BLaER1 (cell line): Measurements from ENCODE around the gene DGLUCY.
A peak's percentile ranks its signal among the peaks of the same experiment; 100 is the strongest.
"Not testable (repeated sequence)": the region's sequence is repeated elsewhere in the genome, so short reads cannot be mapped to it uniquely, and the experiment has no call there.

Experiments used
- H3K27ac ChIP-seq: shearing (Covaris generic); formaldehyde crosslinking; 2 replicates; pipeline ENCODE4 v1.8.1; 2022
- H3K27me3 ChIP-seq: shearing (Covaris generic); formaldehyde crosslinking; 2 replicates; pipeline ENCODE4 v1.8.1; 2022
- H3K36me3 ChIP-seq: shearing (Covaris generic); formaldehyde crosslinking; 2 replicates; pipeline ENCODE4 v1.8.1; 2022
- H3K4me1 ChIP-seq: shearing (Covaris generic); formaldehyde crosslinking; 2 replicates; pipeline ENCODE4 v1.8.1; 2022
- H3K4me2 ChIP-seq: shearing (Covaris generic); formaldehyde crosslinking; 2 replicates; pipeline ENCODE4 v1.8.1; 2022
- H3K4me3 ChIP-seq: shearing (Covaris generic); formaldehyde crosslinking; 2 replicates; pipeline ENCODE4 v1.8.1; 2022
- H3K9ac ChIP-seq: shearing (Covaris generic); formaldehyde crosslinking; 2 replicates; pipeline ENCODE4 v1.8.1; 2022
- H3K9me3 ChIP-seq: shearing (Covaris generic); formaldehyde crosslinking; 2 replicates; pipeline ENCODE4 v1.8.1; 2022
- H4K20me1 ChIP-seq: shearing (Covaris generic); formaldehyde crosslinking; 2 replicates; pipeline ENCODE4 v1.8.1; 2022
- Cebpa-rat ChIP-seq: shearing (Covaris generic); IDR thresholded peaks from 2 replicates; pipeline ENCODE4 v1.8.1; 2022

The DGLUCY gene

DNA sequence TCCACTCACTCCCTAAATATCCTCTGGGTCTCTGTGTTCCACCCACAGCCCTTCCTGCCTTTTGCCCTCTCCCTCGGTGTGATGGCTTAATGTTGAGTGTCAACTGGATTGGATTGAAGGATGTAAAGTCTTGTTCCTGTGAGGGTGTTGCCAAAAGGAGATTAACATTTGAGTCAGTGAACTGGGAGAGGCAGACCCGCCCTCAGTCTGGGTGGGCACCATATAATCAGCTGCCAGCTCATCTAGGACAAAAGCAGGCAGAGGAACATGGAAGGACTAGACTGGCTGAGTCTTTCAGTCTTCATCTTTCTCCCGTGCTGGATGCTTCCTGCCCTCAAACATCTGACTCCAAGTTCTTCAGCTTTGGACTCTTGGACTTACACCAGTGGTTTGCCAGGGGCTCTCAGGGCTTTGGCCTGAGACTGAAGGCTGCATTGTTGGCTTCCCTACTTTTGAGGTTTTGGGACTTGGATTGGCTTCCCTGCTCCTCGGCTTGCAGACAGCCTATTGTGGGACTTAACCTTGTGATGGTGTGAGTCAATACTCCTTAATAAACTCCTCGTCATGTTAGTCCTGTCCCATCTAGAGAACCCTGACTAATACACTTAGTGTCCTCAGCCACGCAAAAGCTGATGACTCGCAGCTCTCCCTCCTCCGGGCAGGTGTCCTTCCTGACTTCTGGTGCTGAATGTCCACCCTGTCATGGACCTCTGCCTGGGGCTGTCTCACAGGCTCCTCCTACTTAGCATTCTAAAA is 5.9 kb downstream of the DGLUCY start:
- Histone ChIP-seq H3K9me3 (peaks cover 7% of the 10 kb centered on the region), H3K4me2 (peak overlapping the region; percentile 29), H3K9ac (no peak overlapping the region), H3K4me3 (no peak overlapping the region), H4K20me1 (peaks cover 26% of the 10 kb centered on the region), H3K27ac (no peak overlapping the region), H3K36me3 (peaks cover 70% of the 10 kb centered on the region), H3K27me3 (no peaks in the 10 kb centered on the region), H3K4me1 (peaks cover 47% of the 10 kb centered on the region)
- TF ChIP-seq Cebpa-rat, result no peak

DNA sequence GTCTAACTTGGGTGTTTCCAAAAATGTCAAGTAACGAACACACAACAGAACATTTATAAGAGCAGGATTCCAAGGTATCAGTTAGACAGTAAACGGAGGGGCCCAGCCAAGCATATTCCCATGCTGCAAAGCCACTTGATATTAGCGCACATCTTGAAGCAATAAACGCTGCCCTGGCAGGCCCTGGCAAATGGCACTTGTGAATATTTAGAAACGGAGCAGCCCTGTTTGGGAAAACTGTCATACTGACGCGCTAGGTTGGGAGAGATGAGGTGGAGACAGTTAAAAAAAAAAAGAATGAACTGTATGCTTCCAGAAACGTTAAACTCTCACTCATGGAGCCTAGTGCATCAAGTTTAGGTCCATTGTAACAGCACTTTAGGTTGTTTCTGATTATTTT is 9.3 kb downstream of the DGLUCY start:
- no peaks in the 10 kb centered on the region for H3K27me3 ChIP-seq
- no peak for TF ChIP-seq Cebpa-rat
- H3K36me3 ChIP-seq, result peaks cover 86% of the 10 kb centered on the region
- peak overlapping the region; percentile 6; the same call in 1 of the 2 replicates for H3K4me2 ChIP-seq
- H3K27ac ChIP-seq, result no peak overlapping the region
- H3K9me3 ChIP-seq, result peaks cover 6% of the 10 kb centered on the region; the same call in 1 of the 2 replicates
- no peak overlapping the region for H3K9ac ChIP-seq
- H3K4me1 ChIP-seq, result peaks cover 26% of the 10 kb centered on the region
- H4K20me1 ChIP-seq, result peaks cover 46% of the 10 kb centered on the region
- H3K4me3 ChIP-seq, result no peak overlapping the region

DNA sequence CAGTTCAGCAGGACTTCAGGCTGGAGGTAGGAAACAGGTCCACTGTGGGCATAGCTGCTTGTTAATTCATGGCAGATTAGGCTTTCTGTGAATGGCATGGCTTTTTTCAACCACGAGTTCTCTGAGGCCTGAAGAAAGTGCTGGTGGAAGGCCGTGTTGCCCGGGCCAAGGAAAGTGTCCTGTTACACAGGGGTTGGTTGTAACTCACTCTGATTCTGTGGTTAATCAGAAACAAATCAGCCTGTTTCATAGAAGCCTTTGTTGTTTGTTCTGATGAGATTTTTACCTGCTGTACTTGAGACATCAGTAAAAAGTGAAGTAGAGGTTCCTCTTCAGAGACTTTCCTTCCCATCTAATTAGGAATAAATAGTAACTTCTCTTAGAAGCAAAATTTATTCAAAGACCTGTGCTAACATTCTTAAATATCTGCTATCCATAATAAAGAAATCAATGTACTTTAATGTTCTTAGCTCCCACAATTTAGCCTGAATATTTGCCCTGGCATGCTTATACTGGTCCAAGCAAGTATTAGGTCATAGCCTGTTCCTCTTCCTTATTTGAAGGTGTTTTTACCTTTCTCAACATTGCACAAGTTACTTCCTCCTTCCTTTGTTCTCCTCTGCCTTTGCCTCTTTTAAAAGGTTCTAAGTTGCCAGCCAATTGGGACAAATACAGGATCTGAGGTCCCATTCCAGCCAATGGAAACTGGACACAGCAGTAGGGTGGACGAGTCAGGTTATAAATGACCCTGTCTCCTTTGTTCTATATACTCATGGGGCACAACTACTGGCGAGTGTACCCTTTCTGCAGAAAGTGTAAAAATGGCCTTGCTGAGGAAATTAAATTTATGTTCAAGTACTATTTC is 10.8 kb downstream of the DGLUCY start:
- H3K4me3 ChIP-seq, H3K27me3 ChIP-seq, H3K4me2 ChIP-seq, H3K9ac ChIP-seq, H3K27ac ChIP-seq, H3K9me3 ChIP-seq: not testable (repeated sequence)
- H3K36me3 ChIP-seq, result peaks cover 86% of the 10 kb centered on the region
- H4K20me1 ChIP-seq, result peaks cover 50% of the 10 kb centered on the region
- peaks cover 14% of the 10 kb centered on the region; the same call in 1 of the 2 replicates for H3K4me1 ChIP-seq

DNA sequence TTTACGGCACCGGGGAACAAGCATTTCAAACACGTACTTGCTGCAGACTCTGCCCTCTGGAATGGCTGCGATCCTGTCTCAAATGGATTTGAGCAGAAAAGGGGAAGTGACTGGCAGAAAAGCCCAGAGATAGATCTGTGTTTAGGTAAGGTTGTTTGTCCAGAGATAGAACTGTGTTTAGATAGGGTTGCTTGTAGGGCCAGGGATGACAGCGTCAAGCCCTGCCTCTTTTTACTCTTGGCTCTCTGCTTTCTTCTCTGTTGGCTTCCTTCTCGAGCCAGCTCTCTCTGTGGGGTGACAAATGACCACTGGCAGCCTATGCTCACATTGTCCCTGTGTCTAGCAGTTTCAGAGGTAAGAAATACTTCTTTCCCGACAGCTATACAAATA is 11.4 kb downstream of the DGLUCY start:
- Histone ChIP-seq H3K9me3 (peaks cover 6% of the 10 kb centered on the region; the same call in 1 of the 2 replicates), H3K27me3 (no peaks in the 10 kb centered on the region), H3K4me3 (no peak overlapping the region), H3K4me2 (no peak overlapping the region), H3K27ac (no peak overlapping the region), H3K4me1 (peaks cover 14% of the 10 kb centered on the region; the same call in 1 of the 2 replicates), H3K9ac (no peak overlapping the region), H3K36me3 (peaks cover 86% of the 10 kb centered on the region), H4K20me1 (peaks cover 50% of the 10 kb centered on the region; the same call in 1 of the 2 replicates)
- TF ChIP-seq Cebpa-rat, result no peak

DNA sequence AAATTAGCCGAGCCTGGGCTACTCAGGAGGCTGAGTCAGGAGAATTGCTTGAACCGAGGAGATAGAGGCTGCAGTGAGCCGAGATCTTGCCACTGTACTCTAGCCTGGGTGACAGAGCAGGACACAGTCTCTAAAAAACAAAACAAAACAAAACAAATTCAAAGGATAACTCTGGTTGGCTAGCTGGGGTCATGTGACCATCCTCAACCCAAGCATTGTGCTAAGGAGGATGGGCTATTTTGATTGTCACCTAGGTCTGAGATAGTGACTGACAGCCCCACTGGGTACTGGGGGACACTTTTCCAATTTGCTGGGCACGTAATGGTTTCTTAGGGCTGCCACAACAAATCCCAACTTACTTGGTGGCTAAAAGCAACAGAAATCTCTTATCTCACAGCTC is 11.9 kb downstream of the DGLUCY start:
- Histone ChIP-seq H3K4me2 (no peak overlapping the region), H4K20me1 (peaks cover 48% of the 10 kb centered on the region; the same call in 1 of the 2 replicates), H3K4me1 (peaks cover 14% of the 10 kb centered on the region; the same call in 1 of the 2 replicates), H3K9me3 (peaks cover 6% of the 10 kb centered on the region; the same call in 1 of the 2 replicates), H3K36me3 (peaks cover 86% of the 10 kb centered on the region), H3K27me3 (no peaks in the 10 kb centered on the region), H3K27ac (no peak overlapping the region), H3K9ac (no peak overlapping the region), H3K4me3 (no peak overlapping the region)
- TF ChIP-seq Cebpa-rat, result no peak

DNA sequence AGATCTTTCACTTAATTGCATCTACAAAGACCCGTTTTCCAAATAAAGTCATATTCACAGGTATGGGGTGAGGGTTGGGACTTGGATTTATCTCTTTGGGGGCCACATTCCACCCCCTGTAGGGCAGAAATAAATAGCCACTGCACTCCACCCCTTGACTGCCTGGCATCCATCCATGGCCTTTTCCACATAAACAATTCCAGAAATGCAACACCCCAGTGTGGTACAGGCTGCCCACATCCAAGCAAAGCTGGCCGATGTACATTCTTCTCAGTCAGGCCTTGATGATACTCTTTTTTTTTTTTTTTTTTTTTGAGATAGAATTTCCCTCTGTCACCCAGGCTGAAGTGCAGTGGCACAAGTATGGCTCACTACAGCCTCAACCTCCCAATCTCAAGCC is 12.9 kb downstream of the DGLUCY start:
- Histone ChIP-seq H3K4me2 (no peak overlapping the region), H3K9ac (no peak overlapping the region), H3K4me3 (no peak overlapping the region), H3K27ac (no peak overlapping the region), H4K20me1 (peaks cover 42% of the 10 kb centered on the region; the same call in 1 of the 2 replicates), H3K9me3 (peaks cover 6% of the 10 kb centered on the region; the same call in 1 of the 2 replicates), H3K4me1 (peaks cover 14% of the 10 kb centered on the region; the same call in 1 of the 2 replicates), H3K27me3 (no peaks in the 10 kb centered on the region), H3K36me3 (peaks cover 88% of the 10 kb centered on the region)
- TF ChIP-seq Cebpa-rat, result no peak

DNA sequence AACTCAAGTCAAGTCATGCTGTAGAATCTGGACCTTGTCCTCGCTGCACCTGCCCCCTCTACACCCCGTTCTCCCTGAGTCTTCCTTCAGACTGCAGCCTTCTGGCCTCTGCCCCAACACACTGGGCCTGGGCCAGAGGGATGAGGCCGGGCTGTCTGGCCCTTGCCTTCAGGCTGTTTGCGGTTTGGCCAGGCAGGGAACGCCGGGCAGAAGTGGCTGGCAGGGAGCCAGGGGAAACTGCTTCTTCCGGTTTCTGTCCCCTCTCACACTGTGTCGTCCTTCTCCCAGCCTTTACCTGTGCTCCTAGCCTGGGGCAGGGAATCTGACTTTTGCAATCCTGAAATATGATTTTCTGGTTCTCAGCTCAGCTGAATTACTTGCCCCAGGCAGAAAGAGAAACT is 13.5 kb downstream of the DGLUCY start:
- H3K27ac ChIP-seq, result no peak overlapping the region
- no peak overlapping the region for H3K4me3 ChIP-seq
- no peaks in the 10 kb centered on the region for H3K27me3 ChIP-seq
- H3K36me3 ChIP-seq, result peaks cover 92% of the 10 kb centered on the region
- H3K4me2 ChIP-seq, result no peak overlapping the region
- peaks cover 6% of the 10 kb centered on the region; the same call in 1 of the 2 replicates for H3K9me3 ChIP-seq
- H3K4me1 ChIP-seq, result peaks cover 14% of the 10 kb centered on the region; the same call in 1 of the 2 replicates
- H3K9ac ChIP-seq, result no peak overlapping the region
- no peak for TF ChIP-seq Cebpa-rat
- peaks cover 42% of the 10 kb centered on the region; the same call in 1 of the 2 replicates for H4K20me1 ChIP-seq

DNA sequence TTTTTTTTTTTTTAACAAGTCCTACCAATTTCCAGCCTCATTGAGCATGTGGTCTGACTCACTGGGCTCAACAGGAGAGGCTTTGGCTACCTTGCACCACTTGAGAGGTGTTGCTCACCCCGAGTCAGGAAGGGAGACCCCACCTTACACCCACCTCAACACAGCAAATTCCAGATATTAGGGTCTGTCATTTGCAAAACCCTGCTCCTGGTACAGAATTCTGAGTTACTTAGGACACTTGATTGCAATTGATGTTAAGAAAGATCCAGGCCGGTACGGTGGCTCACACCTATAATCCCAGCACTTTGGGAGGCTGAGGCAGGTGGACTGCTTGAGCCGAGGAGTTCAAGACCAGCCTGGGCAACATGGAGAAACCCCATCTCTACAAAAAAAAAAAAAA is 14.1 kb downstream of the DGLUCY start:
- no peak overlapping the region for H3K4me3 ChIP-seq
- no peak overlapping the region for H3K9ac ChIP-seq
- no peak overlapping the region for H3K27ac ChIP-seq
- H3K36me3 ChIP-seq, result peaks cover 92% of the 10 kb centered on the region
- no peaks in the 10 kb centered on the region for H3K27me3 ChIP-seq
- H4K20me1 ChIP-seq, result peaks cover 38% of the 10 kb centered on the region; the same call in 1 of the 2 replicates
- no peak for TF ChIP-seq Cebpa-rat
- H3K9me3 ChIP-seq, result peaks cover 6% of the 10 kb centered on the region; the same call in 1 of the 2 replicates
- H3K4me2 ChIP-seq, result no peak overlapping the region
- H3K4me1 ChIP-seq, result peaks cover 14% of the 10 kb centered on the region; the same call in 1 of the 2 replicates

DNA sequence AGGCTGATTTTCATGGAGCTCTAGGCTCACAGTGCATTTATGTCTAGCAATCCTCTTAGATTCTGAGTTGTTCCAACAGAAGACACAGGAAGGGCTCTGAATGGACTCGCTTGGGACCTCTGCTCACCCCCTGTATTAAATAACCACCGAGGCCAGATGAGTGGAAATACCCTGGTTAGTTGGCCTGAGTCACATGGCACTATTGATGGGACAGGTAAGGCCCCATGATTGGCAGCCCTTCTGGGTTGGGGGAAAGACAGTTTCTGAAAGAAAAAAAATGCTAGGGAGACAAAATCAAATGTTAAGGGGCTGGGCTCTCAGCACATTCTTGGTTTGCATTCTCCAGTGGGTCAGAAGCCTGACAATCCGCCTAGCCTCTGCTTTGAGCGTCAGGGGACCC is 14.8 kb downstream of the DGLUCY start:
- H3K36me3 ChIP-seq, result peaks cover 92% of the 10 kb centered on the region
- no peak overlapping the region for H3K4me3 ChIP-seq
- peaks cover 6% of the 10 kb centered on the region; the same call in 1 of the 2 replicates for H3K9me3 ChIP-seq
- no peak overlapping the region for H3K9ac ChIP-seq
- H3K4me2 ChIP-seq, result no peak overlapping the region
- H3K4me1 ChIP-seq, result peaks cover 6% of the 10 kb centered on the region; the same call in 1 of the 2 replicates
- H3K27ac ChIP-seq, result no peak overlapping the region
- H4K20me1 ChIP-seq, result peaks cover 35% of the 10 kb centered on the region; the same call in 1 of the 2 replicates
- no peaks in the 10 kb centered on the region for H3K27me3 ChIP-seq
- TF ChIP-seq Cebpa-rat, result no peak
